Stimulated activated CD4-positive, alpha-beta T cell treated with anti-CD3 and anti-CD28 coated beads, Interleukin-15, amount 100 ng/mL, for 24 hours (primary cell): ENCODE results near the gene GPR137.

ENCODE experiments used
- DNase-seq: peaks from one replicate; pipeline ENCODE4 v3.0.0-alpha.2; 2020

The GPR137 gene

DNA sequence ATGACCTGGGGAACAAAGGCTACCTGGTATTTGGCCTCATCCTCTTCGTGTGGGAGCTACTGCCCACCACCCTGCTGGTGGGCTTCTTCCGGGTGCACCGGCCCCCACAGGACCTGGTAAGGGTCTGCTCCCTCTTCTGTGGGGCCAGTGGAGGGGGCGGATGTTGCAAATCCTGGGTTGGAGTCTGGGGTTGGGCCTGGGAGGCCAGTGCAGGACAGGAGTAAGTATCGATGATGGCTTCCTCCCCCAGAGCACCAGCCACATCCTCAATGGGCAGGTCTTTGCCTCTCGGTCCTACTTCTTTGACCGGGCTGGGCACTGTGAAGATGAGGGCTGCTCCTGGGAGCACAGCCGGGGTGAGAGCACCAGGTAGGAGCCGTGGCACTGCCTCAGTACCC, 2.7 kb downstream of the GPR137 start:
- DNase-seq = no peak

DNA sequence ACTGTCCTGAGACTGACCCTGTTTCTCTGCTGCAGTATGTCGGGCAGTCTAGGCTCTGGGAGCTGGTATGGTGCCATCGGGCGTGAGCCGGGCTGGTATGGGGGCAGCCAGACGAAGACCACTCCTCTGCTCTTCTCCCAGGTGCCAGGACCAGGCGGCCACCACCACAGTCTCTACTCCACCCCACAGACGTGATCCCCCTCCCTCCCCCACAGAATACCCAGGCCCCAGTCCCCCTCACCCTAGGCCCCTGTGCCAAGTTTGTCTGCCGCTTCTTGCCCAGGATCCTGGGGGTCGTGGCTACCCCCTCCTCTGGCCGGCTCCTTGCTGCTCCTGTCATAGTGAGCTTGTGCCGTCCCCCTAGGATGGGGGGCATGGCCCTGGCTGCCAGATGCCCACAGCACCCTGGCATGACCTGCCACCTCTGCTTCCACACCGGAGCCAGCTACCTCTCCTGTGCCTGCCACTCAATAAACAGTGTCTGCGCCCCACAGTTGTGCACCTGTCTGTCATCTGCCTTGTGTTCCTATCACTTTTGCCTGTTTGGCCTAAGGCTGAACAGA, 3.4 kb downstream of the GPR137 start:
- no peak for DNase-seq

DNA sequence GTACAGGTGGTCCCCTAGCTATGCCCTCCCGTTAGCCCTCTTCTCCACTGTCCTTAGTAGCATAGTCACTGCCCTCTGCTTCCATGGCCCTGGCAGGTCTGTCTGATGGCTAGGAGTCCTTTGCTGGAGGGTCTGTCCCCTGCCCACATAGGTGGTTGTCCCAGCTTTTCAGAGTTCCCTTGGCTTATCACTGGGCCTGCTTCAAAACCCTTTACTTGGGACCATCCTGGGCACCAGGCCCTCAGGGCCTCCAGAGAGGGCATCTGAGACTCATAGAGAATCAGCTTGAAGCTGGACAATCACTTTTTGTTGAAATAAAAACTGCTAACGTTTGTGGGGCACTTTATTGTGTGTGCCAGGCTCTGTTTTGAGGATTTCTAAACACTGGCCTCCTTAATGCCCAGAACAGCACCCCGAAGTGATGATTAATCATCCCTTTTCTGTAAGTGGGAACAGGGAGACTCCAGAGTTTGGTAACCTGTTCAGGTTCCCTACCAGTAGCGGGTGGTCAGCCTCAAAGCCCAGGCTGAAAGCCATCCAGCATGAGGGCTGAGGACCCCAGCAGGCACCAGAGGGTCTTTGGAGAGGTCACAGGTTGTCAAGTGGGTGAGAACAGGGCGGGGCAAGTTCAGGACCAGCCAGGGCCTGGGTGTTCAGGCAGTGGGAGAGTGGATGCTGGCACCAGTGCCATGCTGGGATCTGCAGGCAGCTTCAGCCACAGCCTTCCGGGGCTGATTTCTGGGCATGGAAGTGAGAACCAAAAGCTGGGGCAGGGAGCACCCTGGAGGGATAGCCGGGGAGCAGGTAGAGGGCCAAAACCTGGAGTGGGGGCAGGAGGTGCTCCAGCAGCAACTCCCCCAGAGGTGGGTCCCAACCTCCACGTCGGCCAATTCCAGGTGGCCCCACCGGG, 5.0 kb downstream of the GPR137 start:
- DNase-seq = no peak

DNA sequence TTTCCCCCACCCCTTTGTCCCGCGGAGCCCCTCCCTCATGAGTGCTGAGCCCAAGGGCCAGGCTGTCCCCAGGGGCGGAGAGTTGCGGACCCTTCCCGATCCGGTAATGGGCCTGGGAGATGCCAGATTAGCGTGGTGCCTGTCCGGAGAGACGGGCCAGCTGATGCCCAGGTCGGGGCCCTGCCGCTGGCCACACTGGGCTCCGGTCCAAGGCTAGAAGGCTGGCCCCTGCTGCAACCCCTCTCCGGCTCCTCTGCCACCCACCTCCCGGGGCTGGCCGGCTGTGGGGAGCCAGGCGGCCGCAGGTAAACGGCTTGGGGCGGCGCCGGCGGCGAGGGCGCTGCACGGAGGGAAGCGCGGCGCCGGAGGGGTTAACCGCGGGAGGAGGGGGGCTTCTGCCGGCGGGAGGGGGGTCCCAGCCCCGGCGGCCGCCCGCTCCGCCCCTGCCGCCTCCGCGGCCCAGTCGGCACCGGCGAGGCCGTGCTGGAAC, 5.7 kb downstream of the GPR137 start, which contains the start of gene KCNK4:
TSS of gene KCNK4 (plus strand) at position 41 of the 490 bp plus-strand sequence. CDS start 1,717 bp downstream, outside the sequence.
- DNase-seq = no peak

DNA sequence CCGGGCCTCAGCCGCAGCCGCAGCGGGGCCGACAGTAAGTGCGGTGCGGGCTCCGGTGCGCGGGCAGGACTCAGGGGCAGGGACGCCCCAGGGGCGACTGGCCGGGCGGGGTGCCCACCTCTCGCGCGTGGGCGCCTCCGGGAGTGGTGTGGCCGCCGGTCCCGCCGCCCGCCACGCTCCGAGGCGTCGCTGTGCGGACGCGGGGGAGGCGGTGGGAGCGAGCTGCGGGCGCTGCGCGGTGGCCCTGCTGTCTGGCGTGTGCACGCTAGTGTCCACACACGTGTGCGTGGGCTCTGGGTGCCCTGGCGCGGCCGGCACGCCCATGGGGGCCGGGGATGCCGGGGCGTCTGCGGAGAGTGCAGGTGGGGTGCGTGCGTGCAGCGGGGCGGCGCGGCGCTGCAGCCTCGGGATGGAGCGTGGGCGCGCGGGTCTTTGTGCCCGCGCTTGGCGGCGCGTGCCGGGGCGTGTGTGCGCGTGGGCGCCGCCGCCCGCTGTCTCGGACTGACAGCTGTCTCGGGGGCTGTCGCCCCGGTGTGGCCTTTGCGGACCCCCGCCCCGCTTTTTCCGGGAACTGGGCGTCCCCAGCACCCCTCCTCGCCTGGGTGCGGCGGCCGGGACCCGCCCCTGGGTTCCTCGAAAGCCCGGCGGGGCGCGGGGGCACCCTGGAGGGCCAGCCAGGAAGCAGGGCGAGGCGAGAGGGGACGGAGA, 6.3 kb downstream of the GPR137 start:
- peak; percentile 31 for DNase-seq

DNA sequence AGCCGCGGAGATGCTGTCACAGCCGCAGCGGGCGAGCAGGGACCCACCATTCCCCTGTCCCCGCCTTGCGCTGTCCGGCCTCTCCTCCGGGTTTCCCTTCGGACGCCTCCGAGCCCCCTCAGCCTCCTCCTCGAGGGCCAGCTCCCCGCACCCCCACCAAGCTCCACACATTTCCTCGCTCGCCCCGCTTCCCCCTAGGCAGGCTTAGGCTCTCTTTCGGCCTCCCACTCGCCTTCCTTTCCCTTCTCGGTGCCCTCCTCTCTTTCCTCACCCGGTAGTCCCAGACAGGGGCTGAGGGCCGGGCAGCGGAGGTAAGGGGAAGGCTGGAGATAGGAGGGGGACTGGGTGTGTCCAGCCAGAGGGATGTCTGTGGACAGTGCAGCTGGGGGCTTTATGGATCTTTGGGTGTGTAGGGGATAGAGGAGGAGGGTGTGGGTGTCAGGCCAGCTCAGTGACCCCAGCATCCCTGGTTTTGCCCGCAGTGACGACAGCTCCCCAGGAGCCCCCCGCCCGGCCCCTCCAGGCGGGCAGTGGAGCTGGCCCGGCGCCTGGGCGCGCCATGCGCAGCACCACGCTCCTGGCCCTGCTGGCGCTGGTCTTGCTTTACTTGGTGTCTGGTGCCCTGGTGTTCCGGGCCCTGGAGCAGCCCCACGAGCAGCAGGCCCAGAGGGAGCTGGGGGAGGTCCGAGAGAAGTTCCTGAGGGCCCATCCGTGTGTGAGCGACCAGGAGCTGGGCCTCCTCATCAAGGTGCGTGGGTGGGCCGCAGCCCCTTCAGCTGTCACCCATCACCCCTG, 7.0 kb downstream of the GPR137 start:
- DNase-seq = no peak

DNA sequence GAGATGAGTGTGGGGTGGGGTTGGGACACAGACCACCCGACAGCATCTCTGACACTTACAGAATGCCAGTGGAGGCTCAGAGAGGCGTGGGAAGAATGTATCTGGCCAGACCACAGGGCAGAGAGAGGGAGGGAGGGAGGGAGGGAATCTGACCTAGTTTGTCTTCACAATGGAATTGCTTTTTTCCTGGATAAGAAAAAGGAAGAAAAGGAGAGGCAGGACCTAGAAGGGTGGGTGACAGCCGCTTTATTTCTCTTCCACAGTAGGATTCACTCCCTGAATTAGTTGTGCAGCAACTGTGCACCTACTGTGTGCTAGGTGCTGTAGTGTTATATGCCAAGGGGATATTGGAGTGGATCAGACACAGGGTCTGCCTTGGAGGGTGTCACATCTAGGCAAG, 9.1 kb downstream of the GPR137 start:
- no peak for DNase-seq

DNA sequence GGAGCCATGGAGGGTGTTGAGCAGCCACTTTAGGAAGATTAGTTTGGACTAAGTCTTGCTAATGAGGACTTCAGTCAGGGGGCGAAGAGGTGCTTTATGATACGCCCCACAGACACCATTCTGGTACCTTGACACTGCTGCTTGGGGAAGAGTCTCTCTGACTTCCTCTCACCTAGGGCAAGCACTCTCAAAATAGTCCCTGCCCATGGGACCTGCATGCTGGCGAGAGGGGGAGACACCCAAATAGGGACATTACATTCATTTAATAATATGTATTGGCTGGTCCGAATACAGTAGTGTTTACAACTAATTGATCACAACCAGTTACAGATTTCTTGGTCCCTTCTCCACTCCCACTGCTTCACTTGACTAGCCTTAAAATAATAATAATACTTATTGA, 10.1 kb downstream of the GPR137 start:
- no peak for DNase-seq

DNA sequence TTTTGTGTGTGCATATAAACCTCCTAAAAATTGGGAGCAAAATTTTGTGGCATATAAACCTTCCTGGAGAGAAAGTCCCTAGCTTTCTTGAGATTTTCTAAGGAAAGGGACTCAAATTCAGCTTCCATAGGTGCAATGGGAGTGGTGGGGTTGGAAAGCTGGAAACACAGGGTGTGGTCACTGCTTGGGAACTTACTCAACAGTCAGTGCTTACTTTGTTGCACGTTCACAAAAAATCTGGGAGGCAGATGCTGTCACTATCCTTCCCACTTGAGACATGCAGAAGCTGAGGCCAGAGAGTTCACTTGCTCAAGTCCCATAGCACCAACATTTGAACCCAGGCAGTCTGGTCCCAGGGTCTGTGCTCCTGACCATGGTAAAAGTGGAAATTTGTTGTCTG, 10.6 kb downstream of the GPR137 start:
- no peak for DNase-seq

DNA sequence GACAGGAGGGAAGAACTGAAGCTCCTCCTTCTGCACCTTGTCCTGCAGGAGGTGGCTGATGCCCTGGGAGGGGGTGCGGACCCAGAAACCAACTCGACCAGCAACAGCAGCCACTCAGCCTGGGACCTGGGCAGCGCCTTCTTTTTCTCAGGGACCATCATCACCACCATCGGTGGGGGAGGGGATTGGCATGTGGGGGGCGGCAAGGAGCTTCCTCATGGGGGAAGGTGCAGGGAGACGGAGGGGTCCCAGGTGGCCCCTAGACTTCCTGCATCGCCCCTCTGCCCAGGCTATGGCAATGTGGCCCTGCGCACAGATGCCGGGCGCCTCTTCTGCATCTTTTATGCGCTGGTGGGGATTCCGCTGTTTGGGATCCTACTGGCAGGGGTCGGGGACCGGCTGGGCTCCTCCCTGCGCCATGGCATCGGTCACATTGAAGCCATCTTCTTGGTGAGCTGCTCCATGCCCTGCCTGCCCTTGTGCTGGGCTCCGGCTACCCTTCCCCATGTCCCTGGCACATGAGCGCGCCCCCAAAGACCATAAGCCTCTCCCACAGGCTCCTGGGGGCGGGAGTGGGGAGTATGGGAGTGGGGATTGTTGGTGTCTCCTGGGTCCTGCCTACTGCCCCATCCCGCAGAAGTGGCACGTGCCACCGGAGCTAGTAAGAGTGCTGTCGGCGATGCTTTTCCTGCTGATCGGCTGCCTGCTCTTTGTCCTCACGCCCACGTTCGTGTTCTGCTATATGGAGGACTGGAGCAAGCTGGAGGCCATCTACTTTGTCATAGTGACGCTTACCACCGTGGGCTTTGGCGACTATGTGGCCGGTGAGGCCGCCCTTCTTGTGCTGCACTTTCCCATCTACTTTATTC, 11.4 kb downstream of the GPR137 start:
- no peak for DNase-seq

DNA sequence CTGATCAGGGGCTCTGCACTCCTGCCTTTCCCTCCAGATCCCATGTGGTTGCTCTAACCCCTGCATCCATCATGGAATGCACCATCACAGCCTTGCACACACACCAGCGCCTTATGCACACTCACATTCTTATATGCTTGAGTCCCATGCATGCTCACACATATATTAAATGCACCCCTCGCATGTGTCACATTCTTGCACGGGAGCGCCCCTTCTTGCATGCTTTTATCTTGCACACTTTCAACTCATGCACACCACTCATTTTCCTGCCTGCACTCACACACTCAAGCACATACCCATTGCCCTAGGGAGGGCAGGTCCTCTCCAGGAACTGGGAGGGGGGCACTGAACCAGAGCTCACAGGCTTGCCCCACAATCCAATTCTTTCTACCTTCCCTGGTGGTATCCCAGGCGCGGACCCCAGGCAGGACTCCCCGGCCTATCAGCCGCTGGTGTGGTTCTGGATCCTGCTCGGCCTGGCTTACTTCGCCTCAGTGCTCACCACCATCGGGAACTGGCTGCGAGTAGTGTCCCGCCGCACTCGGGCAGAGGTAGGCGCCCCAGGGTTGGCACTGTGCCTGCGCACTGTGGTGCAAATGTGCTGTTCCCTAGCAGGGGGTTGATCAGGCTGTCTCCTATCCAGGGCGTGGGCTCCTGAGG, 12.2 kb downstream of the GPR137 start:
- no peak for DNase-seq

DNA sequence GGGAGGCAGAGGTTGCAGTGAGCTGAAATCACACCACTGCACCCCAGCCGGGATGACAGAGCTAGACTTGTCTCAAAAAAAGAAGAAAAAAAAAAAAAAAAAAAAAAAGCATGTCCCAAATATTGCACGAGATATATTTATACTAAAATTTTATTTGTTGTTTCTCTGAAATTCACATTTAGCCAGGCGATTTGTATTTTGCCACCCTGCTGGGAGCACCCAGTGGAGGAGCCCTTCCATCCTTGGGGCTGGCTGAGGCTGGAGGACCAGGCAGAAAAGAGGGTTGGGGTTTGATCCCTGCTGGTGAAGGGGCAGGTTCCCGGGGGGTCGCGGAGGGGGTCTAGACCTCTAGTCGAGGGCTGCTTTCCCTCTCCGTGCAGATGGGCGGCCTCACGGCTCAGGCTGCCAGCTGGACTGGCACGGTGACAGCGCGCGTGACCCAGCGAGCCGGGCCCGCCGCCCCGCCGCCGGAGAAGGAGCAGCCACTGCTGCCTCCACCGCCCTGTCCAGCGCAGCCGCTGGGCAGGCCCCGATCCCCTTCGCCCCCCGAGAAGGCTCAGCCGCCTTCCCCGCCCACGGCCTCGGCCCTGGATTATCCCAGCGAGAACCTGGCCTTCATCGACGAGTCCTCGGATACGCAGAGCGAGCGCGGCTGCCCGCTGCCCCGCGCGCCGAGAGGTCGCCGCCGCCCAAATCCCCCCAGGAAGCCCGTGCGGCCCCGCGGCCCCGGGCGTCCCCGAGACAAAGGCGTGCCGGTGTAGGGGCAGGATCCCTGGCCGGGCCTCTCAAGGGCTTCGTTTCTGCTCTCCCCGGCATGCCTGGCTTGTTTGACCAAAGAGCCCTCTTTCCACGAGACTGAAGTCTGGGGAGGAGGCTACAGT, 13.6 kb downstream of the GPR137 start:
- no peak for DNase-seq

DNA sequence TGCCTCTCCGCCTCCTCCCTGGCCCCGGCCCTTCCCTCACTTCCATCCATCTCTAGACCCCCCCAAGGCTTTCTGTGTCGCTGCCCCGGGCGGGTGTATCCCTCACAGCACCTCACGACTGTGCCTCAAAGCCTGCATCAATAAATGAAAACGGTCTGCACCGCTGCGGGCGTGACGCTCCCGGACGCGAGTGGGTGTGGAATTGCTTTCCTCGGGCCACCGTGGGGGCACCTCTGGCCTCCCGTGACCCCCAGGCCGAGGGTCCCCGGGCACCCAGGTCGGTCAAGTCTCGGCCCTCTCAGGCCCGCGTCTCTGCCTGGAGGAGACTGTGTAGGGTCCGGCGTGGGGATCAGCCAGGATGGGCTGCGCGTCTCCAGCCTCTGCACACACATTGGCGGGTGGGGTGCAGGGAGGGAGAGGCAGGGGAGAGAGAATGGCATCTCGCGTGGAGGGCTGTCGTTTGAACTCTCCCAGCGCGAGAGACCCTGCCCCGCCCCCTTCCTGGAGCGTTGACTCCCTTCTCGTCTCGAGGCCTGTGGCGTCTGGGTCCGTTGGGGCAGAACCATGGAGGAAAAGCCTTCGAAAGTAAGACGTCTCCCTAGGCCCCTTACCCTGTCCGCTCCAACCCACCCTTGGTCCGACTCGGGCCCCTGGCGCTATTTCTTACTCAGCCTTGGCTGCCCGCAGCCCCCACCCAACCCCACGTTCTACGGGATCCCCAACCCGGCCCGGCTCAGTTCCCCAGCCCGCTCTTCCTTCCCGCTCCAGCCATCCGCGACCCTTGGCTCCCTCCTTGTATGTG, 14.4 kb downstream of the GPR137 start, which contains the start of gene CATSPERZ:
TSS of gene CATSPERZ (plus strand) at position 512 of the 802 bp plus-strand sequence. CDS start at position 565, 53 bp downstream.
- DNase-seq = no peak

DNA sequence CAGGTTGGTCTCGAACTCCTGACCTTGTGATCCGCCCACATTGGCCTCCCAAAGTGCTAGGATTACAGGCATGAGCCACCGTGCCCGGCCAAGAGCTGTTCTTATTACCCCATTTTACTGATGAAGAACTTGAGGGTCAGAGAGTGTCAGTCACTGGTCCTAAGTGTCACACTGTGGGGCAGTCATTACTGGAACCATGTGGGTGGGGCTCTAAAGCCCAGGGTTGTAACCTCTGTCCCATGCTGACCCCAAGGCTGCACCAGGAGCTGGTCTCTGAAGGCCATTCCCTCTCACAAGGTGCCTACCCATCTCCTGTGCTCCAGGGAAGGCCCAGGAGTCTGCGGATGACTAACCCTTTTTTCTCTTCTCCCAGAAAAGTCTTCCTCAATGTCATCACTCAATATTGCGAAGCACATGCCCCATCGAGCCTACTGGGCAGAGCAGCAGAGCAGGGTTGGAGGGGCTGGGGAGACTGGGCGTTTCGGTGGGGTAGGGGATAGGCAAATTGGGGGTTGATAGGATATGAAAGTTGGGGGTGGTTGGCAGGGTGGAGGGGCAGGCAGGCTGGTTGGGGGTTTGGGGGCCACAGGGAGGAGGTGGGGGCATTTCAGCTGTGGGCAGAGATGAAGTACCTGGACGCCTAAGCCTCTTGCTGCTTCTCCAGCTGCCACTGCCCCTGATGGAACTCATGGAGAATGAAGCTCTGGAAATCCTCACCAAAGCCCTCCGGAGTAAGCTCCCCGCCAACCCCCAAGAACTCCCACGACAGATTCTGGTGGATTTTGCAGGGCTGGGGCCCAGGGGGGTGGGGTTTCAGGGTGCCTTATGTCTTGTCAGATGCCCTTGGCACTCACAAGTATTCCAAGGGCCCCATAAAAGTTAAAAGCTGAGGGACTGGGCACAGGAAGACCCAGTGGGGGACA, 17.7 kb downstream of the GPR137 start:
- no peak for DNase-seq

DNA sequence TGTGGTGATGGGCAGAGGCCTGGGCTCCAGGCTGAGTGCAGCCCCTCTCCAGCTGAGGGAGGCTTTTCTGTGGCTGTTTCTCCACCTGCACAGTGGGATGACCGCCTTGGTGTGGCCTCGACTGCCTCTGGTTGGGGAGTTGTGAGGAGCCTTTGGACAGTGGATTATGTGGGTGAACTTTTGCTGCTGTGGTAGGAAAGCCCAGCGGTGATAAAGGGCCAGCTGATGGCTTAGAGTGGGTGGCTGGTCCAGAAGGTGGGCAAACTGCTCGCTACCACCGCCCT, 18.3 kb downstream of the GPR137 start:
- DNase-seq = no peak

DNA sequence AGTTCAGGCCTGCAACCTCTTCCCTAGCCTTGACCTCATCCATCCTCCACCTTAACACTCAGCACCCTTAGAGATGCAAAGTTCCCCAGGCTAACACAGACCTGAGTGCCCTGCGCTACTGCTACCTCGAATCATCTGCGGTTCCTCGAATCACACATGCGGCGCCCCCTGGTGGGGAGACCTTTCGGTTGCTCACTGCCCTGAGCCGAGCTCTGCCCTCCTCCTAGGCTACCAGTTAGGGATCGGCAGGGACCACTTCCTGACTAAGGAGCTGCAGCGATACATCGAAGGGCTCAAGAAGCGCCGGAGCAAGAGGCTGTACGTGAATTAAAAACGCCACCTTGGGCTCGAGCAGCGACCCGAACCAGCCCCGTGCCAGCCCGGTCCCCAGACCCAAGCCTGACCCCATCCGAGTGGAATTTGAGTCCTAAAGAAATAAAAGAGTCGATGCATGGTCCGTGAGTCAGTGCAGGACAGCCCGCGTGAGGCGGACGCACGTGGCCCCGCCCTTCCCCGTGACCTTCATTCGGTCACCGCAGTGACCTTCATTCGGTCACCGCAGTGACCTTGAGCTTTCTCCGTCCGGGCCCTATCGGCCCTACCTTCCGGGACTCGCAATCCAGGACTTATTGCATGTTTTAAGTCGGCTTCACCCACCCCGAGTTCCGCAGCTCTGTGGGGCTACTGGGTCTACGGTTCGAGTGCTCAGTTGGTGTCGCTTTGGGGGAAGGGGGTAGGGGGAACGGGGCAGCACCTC, 18.8 kb downstream of the GPR137 start:
- DNase-seq = peak; percentile 98

DNA sequence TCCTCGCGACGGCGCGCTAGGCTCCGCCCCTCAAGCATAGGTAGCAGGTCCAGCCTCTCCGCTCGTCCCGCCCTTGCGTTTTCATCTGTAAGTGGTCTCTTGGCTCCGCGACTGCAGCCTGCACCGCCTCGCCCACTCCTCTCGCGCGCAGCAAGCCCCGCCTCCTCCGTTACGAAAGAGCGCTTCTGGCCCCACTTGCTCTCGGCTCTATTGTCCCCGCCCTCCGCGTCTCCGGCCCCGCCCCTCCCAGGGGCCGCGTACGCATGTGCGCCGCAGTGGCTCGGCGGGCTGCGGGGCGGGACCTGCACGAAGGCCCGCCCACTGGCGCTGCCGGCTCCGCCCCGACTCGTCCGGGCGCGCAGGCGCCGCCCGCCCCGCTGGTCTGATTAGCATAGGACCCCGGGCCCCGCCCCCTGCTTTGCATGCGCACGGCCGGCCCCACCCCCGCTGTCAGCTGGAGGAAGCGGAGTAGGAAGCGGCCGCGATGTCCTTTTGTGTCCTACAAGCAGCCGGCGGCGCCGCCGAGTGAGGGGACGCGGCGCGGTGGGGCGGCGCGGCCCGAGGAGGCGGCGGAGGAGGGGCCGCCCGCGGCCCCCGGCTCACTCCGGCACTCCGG, 19.5 kb downstream of the GPR137 start, which contains the start of gene ESRRA:
TSS of gene ESRRA (plus strand) at position 450 of the 616 bp plus-strand sequence. CDS start 1,656 bp downstream, outside the sequence.
- peak; percentile 100 for DNase-seq
